GM12891 (cell line): Measurements from ENCODE around the gene RAC3.
A peak's percentile ranks its signal among the peaks of the same experiment; 100 is the strongest.

Experiments
- PAX5 ChIP-seq: IDR thresholded peaks from 2 replicates; pipeline ENCODE4 v1.6.1; 2011; ENCODE audit warnings: low read length, moderate library complexity, mild to moderate bottlenecking; ENCODE audit not compliant: insufficient read depth, severe bottlenecking
- POLR2A ChIP-seq: IDR thresholded peaks from 2 replicates; pipeline ENCODE4 v1.6.1; 2011; ENCODE audit warnings: low read depth, low read length, control low read depth
- POLR2AphosphoS5 ChIP-seq: IDR thresholded peaks from 2 replicates; pipeline ENCODE4 v1.6.1; 2011; ENCODE audit warnings: low read depth, low read length, control low read depth
- POU2F2 ChIP-seq: IDR thresholded peaks from 2 replicates; pipeline ENCODE4 v1.6.1; 2011; ENCODE audit warnings: low read depth, mild to moderate bottlenecking, control low read depth, low read length, moderate library complexity
- SPI1 ChIP-seq: IDR thresholded peaks from 2 replicates; pipeline ENCODE4 v1.6.1; 2011; ENCODE audit warnings: low read depth, low read length, control low read depth
- TAF1 ChIP-seq: IDR thresholded peaks from 2 replicates; pipeline ENCODE4 v1.6.1; 2011; ENCODE audit warnings: low read depth, low read length, control low read depth

DNA sequence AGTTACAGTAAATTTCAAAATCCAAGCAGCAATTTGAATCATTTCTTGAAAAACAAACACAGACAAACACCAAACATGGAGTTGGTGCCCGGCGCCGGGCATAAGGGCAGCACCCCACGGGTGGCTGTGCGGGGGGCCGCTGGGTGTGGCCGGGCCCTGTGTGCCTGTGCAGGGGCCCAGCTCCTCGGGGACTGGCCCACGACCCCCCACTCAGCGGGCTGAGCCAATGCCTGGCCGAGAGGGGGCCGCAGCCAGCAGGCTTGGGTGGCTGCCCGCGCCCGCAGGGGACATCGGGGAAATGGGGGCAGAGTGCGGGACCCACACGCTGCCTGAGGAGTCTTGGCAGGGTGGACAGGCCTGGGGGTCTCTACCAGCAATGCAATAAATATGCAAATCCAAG is 47.0 kb downstream of the RAC3 start:
- TF ChIP-seq TAF1 = no peak
- TF ChIP-seq POLR2AphosphoS5 = 0 out of 2 replicates have a peak, but pooled peaks have one; percentile 7
- no peak for TF ChIP-seq POLR2A
- TF ChIP-seq SPI1 = no peak
- no peak for TF ChIP-seq POU2F2
- no peak for TF ChIP-seq PAX5
